Measurements from ENCODE around the gene PTPN12. TPM values are rescaled to one million over a fixed set of nuclear protein-coding genes. Genes with fewer than 3 reads are reported as not detected.

Gene PTPN12
- total and polyA plus RNA-seq, 2 of the 4 experiments (the other 2 are of a cell fraction), result 24.7 to 31.0 TPM

DNA sequence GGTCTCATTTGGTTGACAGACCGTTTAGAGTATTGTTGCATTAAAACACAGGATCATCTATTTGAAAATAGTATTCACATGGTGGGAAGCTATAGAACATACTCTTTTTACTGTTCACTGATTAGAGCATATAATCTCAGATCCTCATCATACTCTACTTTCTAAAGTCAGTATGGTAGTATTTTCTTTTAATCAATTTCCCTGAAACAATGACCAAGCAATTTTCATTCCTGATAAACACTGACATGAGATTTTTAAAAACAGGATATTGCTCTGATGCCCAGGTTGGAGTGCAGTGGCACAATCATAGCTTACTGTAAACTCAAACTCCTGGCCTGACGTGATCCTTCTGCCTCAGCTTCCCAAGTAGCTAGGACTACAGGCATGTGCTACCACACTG is 63.9 kb downstream of the PTPN12 start:
- Histone ChIP-seq H3K9ac (ENCODE audit: low read depth, low read length) (no peak overlapping the region), H2BK5ac (ENCODE audit: low read depth, low read length, poor library complexity, severe bottlenecking) (peak overlapping the region; percentile 33), H3K79me1 (ENCODE audit: low read depth in 1 of 2, low read length in 2 of 2) (peaks cover 27 to 40% of the 10 kb centered on the region in 2 experiments), H3K18ac (ENCODE audit: low read depth, low read length) (no peak overlapping the region), H2AFZ (replicated peaks; ENCODE audit: low read length, poor library complexity) (no peak overlapping the region), H2AK5ac (ENCODE audit: low read depth, low read length) (no peak overlapping the region), H3K14ac (replicated peaks; ENCODE audit: low read depth, low read length) (no peak overlapping the region), H3K27ac (ENCODE audit: insufficient read depth, low read length) (no peak overlapping the region), H2AK9ac (replicated peaks; ENCODE audit: low read depth, low read length, poor library complexity) (no peak overlapping the region), H3K9me3 (ENCODE audit: control insufficient read depth, insufficient read depth, low read length) (no peaks in the 10 kb centered on the region), H3K36me3 (ENCODE audit: control insufficient read depth, insufficient read depth, low read length) (peaks cover 30% of the 10 kb centered on the region), H3K4me1 (ENCODE audit: control insufficient read depth, insufficient read depth, low read length) (no peaks in the 10 kb centered on the region), H3K4me2 (ENCODE audit: low read depth, low read length) (no peak overlapping the region), H2BK20ac (ENCODE audit: low read depth, low read length) (no peak overlapping the region), H4K20me1 (ENCODE audit: insufficient read depth, low read length) (no peaks in the 10 kb centered on the region), H4K8ac (ENCODE audit: low read depth in 2 of 2, low read length in 2 of 2) (no peak overlapping the region; a peak in 1 of 4 replicates), H4K5ac (ENCODE audit: low read depth, low read length) (no peak overlapping the region), H3K4ac (ENCODE audit: low read depth, low read length) (no peak overlapping the region), H3K4me3 (ENCODE audit: insufficient read depth, low read depth, low read length) (no peak overlapping the region), H3K27me3 (ENCODE audit: control insufficient read depth, insufficient read depth, low read length) (no peaks in the 10 kb centered on the region), H3K9me1 (ENCODE audit: insufficient read depth, low read length) (peaks cover 2% of the 10 kb centered on the region; the same call in 1 of the 2 replicates), H2BK120ac (ENCODE audit: low read depth, low read length) (no peak overlapping the region), H3K56ac (ENCODE audit: extremely low read depth, insufficient read depth, low read length) (no peak overlapping the region), H3K23ac (ENCODE audit: low read depth, low read length) (no peak overlapping the region), H4K91ac (ENCODE audit: insufficient read depth, low read depth, low read length) (no peak overlapping the region), H2BK15ac (ENCODE audit: low read depth, low read length) (no peak overlapping the region)
- POLR2A ChIA-PET (ENCODE audit: unreplicated experiment), result no interaction called here
- dilution Hi-C loops (cut with HindIII; ENCODE audit: low sequenced_read_pairs, unreplicated experiment) (no loop called here), intact Hi-C loops (cut with micrococcal nuclease) (no loop called here), in situ Hi-C loops (cut with MboI; ENCODE audit: low sequenced_read_pairs) (no loop called here)
- no peak for TF ChIP-seq RCOR1 (IDR thresholded peaks at IDR 0.05; ENCODE audit: insufficient replicate concordance, low read length)
- TF ChIP-seq FOS (IDR thresholded peaks at IDR 0.05; ENCODE audit: low read depth, low read length), result no peak
- TF ChIP-seq SMC3 (IDR thresholded peaks at IDR 0.05; ENCODE audit: low read depth, low read length), result no peak
- WGBS, 2 experiments (ENCODE audit: extremely low coverage in 2 of 2, insufficient read length in 1 of 2), result 100% methylated on average over 1 of the region's 2 CpGs; no CpG with 5 or more reads in 1 of the 2 experiments
- BruUV-seq (replicated peaks), result no TSS peak
- ATAC-seq (ENCODE audit: low read depth) (no peak), DNase-seq (no peak)
- CTCF ChIA-PET, result interaction anchor here (1.2 kb wide), 1 partner anchor 13 kb away, joined by 4 read pairs; no protein-coding TSS in a partner anchor

Measured in IMR-90 (cell line).